Naive thymus-derived CD4-positive, alpha-beta T cell (primary cell): ENCODE results near the gene FBXO38. TPM values are rescaled to one million over a fixed set of nuclear protein-coding genes. Genes with fewer than 3 reads are reported as not detected.

Source experiments
- ATAC-seq: fragments of 150-1000 bp; cut with Tn5 transposase; 2 replicates; pipeline ENCODE4 v1.10.0; 2021; ENCODE audit warnings: mild to moderate bottlenecking, moderate library complexity
- CTCF ChIA-PET: fragments of 350-600 bp; sonication (Branson Sonifier 250); formaldehyde crosslinking; loops from one replicate; lab custom pipeline; 2021; ENCODE audit warnings: antibody characterized with exemption; lab: Charles Lee
- POLR2A ChIA-PET: fragments of 350-600 bp; sonication (Branson Sonifier 250); formaldehyde crosslinking; loops from one replicate; lab custom pipeline; 2021; ENCODE audit warnings: antibody characterized with exemption, inconsistent platforms; lab: Charles Lee
- DNase-seq, 9 donors: peaks; one replicate each; pipeline versions ENCODE4 v3.0.0 to v3.0.0-alpha.2; 2020 to 2022; ENCODE audit warnings: mixed read lengths in 1 of 9
- H3K27ac ChIP-seq: one replicate; pipeline ENCODE4 v1.7.0; 2013; ENCODE audit warnings: mild to moderate bottlenecking, low read depth, low read length, moderate library complexity
- H3K27me3 ChIP-seq, 2 donors: one replicate each; pipeline ENCODE4 v1.7.0; 2013; ENCODE audit warnings: low read length in 2 of 2, mild to moderate bottlenecking in 2 of 2, moderate library complexity in 2 of 2; ENCODE audit not compliant: control insufficient read depth in 2 of 2, insufficient read depth in 2 of 2
- H3K36me3 ChIP-seq, 3 experiments: 1 replicate in 2 of 3; 2 replicates in 1 of 3; pipeline ENCODE4 v1.7.0; 2013; ENCODE audit warnings: low read length in 3 of 3, mild to moderate bottlenecking in 3 of 3, moderate library complexity in 1 of 3; ENCODE audit not compliant: insufficient read depth in 3 of 3, control insufficient read depth in 2 of 3
- H3K4me1 ChIP-seq, 2 donors: one replicate each; pipeline ENCODE4 v1.7.0; 2013; ENCODE audit warnings: low read length in 2 of 2, mild to moderate bottlenecking in 2 of 2, moderate library complexity in 1 of 2; ENCODE audit not compliant: control insufficient read depth in 2 of 2, insufficient read depth in 2 of 2
- H3K4me3 ChIP-seq: 2 replicates; pipeline ENCODE4 v1.7.0; 2013; ENCODE audit warnings: mild to moderate bottlenecking, low read length
- H3K9me3 ChIP-seq, 3 experiments: 1 replicate in 2 of 3; 2 replicates in 1 of 3; pipeline ENCODE4 v1.7.0; 2013; ENCODE audit warnings: low read length in 3 of 3; ENCODE audit not compliant: control insufficient read depth in 2 of 3
- H3K27ac Mint-ChIP-seq, 9 donors: one replicate each; pipeline ENCODE4 v1.8.0; 2020 to 2022; ENCODE audit warnings: mixed read lengths in 9 of 9, mild to moderate bottlenecking in 8 of 9, moderate library complexity in 5 of 9, inconsistent platforms in 2 of 9
- H3K27me3 Mint-ChIP-seq, 5 donors: one replicate each; pipeline ENCODE4 v1.8.0; 2021 to 2022; ENCODE audit warnings: mixed read lengths in 5 of 5, mild to moderate bottlenecking in 1 of 5
- H3K36me3 Mint-ChIP-seq, 5 donors: one replicate each; pipeline ENCODE4 v1.8.0; 2020 to 2022; ENCODE audit warnings: mixed read lengths in 5 of 5, mild to moderate bottlenecking in 3 of 5, inconsistent platforms in 1 of 5
- H3K4me1 Mint-ChIP-seq, 7 donors: one replicate each; pipeline ENCODE4 v1.8.0; 2020 to 2022; ENCODE audit warnings: mixed read lengths in 7 of 7, mild to moderate bottlenecking in 3 of 7, inconsistent platforms in 1 of 7
- H3K4me3 Mint-ChIP-seq, 10 donors: one replicate each; pipeline ENCODE4 v1.8.0; 2020 to 2022; ENCODE audit warnings: mild to moderate bottlenecking in 10 of 10, mixed read lengths in 10 of 10, moderate library complexity in 6 of 10, inconsistent platforms in 2 of 10
- H3K9me3 Mint-ChIP-seq, 11 donors: one replicate each; pipeline ENCODE4 v1.8.0; 2020 to 2022; ENCODE audit warnings: mixed read lengths in 11 of 11, mild to moderate bottlenecking in 4 of 11, inconsistent platforms in 1 of 11, moderate library complexity in 1 of 11
- intact Hi-C, 2 donors: fragments of 100-400 bp; cut with micrococcal nuclease; formaldehyde crosslinking; loops; one replicate each; pipeline ENCODE4 v1.15.1; 2023
- polyA plus RNA-seq, 2 donors: library from polyadenylated mRNA; unstranded; fragments of 300-500 nt; fragmentation: Illumina TruSeq; gene quantifications; one replicate each; pipeline ENCODE4 v1.2.3, GENCODE V29; 2021
- total RNA-seq, 6 experiments: library from RNA in 5 of 6; stranded (reverse) in 5 of 6; gene quantifications; 1 replicate in 5 of 6; 2 replicates in 1 of 6; pipeline ENCODE4 v1.2.3 and lab custom pipeline; 2021 to 2026

Gene FBXO38
- total and polyA plus RNA-seq, 7 experiments from 2014 or later = 16.7 to 80.0 (median 62.1) TPM

DNA sequence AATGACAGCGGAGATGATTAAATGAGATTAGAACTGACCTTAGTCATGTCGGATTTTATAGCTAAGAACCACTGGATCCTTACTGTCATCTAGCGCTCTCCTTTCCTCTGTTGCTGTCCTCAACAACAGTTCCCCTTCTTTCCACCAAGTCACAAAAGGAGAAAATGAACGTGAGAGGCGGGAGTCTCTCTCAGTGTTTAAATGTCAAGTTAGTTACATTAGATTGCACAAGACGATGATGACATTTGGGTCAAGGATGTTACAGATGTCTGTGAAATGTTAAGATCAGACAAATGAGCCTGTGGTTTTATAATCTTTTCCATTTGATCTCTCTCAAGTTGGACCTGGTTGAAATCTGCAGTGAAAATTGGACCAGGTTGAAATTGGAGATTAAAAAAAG is 53.5 kb downstream of the FBXO38 start:
- Mint-ChIP-seq H3K4me1 (peaks cover 2 to 8% (median 5%) of the 10 kb centered on the region in 7 donors), H3K4me3 (no peak overlapping the region), H3K27ac (peak overlapping the region in 8 of 9 donors; percentile 35 to 88 (median 76)), H3K9me3 (no peaks in the 10 kb centered on the region), H3K27me3 (no peaks in the 10 kb centered on the region), H3K36me3 (peaks cover 11 to 46% (median 25%) of the 10 kb centered on the region in 5 donors)
- POLR2A ChIA-PET = no interaction called here
- DNase-seq = no peak
- H3K36me3 ChIP-seq = peaks cover 13 to 76% (median 25%) of the 10 kb centered on the region in 3 experiments
- peak; percentile 50 for ATAC-seq
- H3K27me3 ChIP-seq = no peaks in the 10 kb centered on the region
- H3K4me3 ChIP-seq = no peak overlapping the region
- H3K4me1 ChIP-seq = no peaks in the 10 kb centered on the region
- no peaks in the 10 kb centered on the region for H3K9me3 ChIP-seq
- CTCF ChIA-PET = no interaction called here
- intact Hi-C loops = no loop called here
- no peak overlapping the region for H3K27ac ChIP-seq

DNA sequence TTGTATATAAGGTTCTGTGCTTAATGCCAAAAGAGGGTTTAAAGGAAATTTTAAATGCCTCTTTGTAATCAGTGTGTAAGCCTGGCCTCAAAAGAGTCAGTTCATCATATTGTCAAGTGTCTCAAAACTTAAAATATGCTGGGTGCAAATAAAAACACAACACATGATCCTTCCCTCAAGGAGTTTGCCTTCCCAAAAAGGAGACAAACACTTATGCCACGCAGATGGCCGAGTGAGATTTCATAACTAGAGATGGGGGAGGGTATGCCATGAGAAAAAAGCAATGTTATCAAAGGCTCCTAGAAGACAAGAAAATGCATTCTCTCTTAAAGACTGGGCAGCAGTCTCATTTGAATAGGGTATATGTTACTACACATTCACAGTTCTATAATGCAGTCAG is 55.2 kb downstream of the FBXO38 start:
- H3K27me3 Mint-ChIP-seq = no peaks in the 10 kb centered on the region
- POLR2A ChIA-PET = no interaction called here
- CTCF ChIA-PET = no interaction called here

GRCh38 chr5:148443241-148443640 is 59.5 kb downstream of the FBXO38 start:
- Mint-ChIP-seq H3K4me3 (no peak overlapping the region), H3K27ac (peak overlapping the region in 1 of 9 donors; percentile 40), H3K4me1 (peaks cover 0 to 5% (median 0%) of the 10 kb centered on the region in 7 donors), H3K36me3 (peaks cover 3 to 21% (median 12%) of the 10 kb centered on the region in 5 donors), H3K27me3 (no peaks in the 10 kb centered on the region), H3K9me3 (no peaks in the 10 kb centered on the region)
- no peaks in the 10 kb centered on the region for H3K27me3 ChIP-seq
- DNase-seq (no peak), ATAC-seq (no peak)
- no peak overlapping the region for H3K27ac ChIP-seq
- peaks cover 7 to 42% (median 14%) of the 10 kb centered on the region in 3 experiments for H3K36me3 ChIP-seq
- H3K4me1 ChIP-seq = no peaks in the 10 kb centered on the region
- no peaks in the 10 kb centered on the region for H3K9me3 ChIP-seq
- ChIA-PET CTCF (interaction anchor here (0.9 to 2.9 kb wide), 5 partner anchors 11 to 288 kb away, joined by 3 to 14 read pairs (median 4); no protein-coding TSS in a partner anchor), POLR2A (no interaction called here)
- intact Hi-C loops = loop anchor here (1.0 to 10.0 kb wide), 3 partner anchors 46 to 592 kb away; no protein-coding TSS in a partner anchor
- H3K4me3 ChIP-seq = no peak overlapping the region

More for the DNA sequence above, 55.2 kb downstream of the FBXO38 start:
- no peak for ATAC-seq
- intact Hi-C loops = no loop called here
- no peak overlapping the region for H3K4me3 ChIP-seq
- Mint-ChIP-seq H3K4me3 (no peak overlapping the region), H3K27ac (peak overlapping the region in 5 of 9 donors; percentile 1 to 74 (median 21)), H3K4me1 (peaks cover 0 to 8% (median 4%) of the 10 kb centered on the region in 7 donors), H3K9me3 (no peaks in the 10 kb centered on the region), H3K36me3 (peaks cover 3 to 32% (median 15%) of the 10 kb centered on the region in 5 donors)
- H3K27ac ChIP-seq = no peak overlapping the region
- H3K27me3 ChIP-seq = no peaks in the 10 kb centered on the region
- H3K9me3 ChIP-seq = no peaks in the 10 kb centered on the region
- DNase-seq = no peak
- peaks cover 13 to 72% (median 25%) of the 10 kb centered on the region in 3 experiments for H3K36me3 ChIP-seq
- H3K4me1 ChIP-seq = no peaks in the 10 kb centered on the region

DNA sequence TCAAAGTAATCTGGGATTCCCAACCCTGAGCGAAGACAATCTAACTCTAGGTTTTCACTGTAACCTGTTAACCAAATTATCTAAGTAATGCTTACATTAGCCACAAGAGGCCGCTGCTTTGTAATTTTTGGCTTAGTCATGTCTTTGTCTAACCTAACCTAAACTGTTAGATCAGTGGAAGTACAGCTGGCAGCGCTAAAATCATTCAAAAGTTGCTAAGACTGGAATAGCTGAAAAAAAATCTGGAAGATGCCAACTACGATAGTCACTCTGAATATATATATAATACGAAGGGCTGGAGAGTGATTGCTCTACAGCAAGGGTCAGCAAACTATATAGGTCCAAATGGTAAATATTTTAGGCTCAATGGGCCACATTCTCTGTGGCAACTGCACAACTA is 60.2 kb downstream of the FBXO38 start:
- H3K4me3 Mint-ChIP-seq = no peak overlapping the region
- H3K36me3 Mint-ChIP-seq = peaks cover 3 to 17% (median 11%) of the 10 kb centered on the region in 5 donors

GRCh38 chr5:148445578-148445977 is 61.8 kb downstream of the FBXO38 start:
- no peak for DNase-seq
- no peaks in the 10 kb centered on the region for H3K9me3 ChIP-seq
- peaks cover 0 to 5% (median 0%) of the 10 kb centered on the region in 7 donors for H3K4me1 Mint-ChIP-seq
- H3K27ac Mint-ChIP-seq = no peak overlapping the region
- no peaks in the 10 kb centered on the region for H3K9me3 Mint-ChIP-seq
- peaks cover 0 to 19% (median 5%) of the 10 kb centered on the region in 3 experiments for H3K36me3 ChIP-seq
- peaks cover 0 to 2% (median 0%) of the 10 kb centered on the region in 5 donors for H3K27me3 Mint-ChIP-seq
- H3K27ac ChIP-seq = no peak overlapping the region
- H3K4me1 ChIP-seq = no peaks in the 10 kb centered on the region
- H3K4me3 Mint-ChIP-seq = no peak overlapping the region
- H3K36me3 Mint-ChIP-seq = peaks cover 0 to 11% (median 5%) of the 10 kb centered on the region in 5 donors
- intact Hi-C loops = loop anchor here (2.0 to 10.0 kb wide), 4 partner anchors 23 to 589 kb away; no protein-coding TSS in a partner anchor
- CTCF ChIA-PET = no interaction called here
- no peak for ATAC-seq
- no peaks in the 10 kb centered on the region for H3K27me3 ChIP-seq
- POLR2A ChIA-PET = no interaction called here
- no peak overlapping the region for H3K4me3 ChIP-seq

More for the DNA sequence above, 60.2 kb downstream of the FBXO38 start:
- Mint-ChIP-seq H3K27me3 (peaks cover 0 to 2% (median 0%) of the 10 kb centered on the region in 5 donors), H3K9me3 (no peaks in the 10 kb centered on the region), H3K4me1 (peaks cover 0 to 5% (median 0%) of the 10 kb centered on the region in 7 donors), H3K27ac (peak overlapping the region in 2 of 9 donors; percentile 12 to 40)
- Histone ChIP-seq H3K36me3 (peaks cover 7 to 34% (median 9%) of the 10 kb centered on the region in 3 experiments), H3K4me3 (no peak overlapping the region), H3K9me3 (no peaks in the 10 kb centered on the region), H3K27me3 (no peaks in the 10 kb centered on the region), H3K4me1 (no peaks in the 10 kb centered on the region), H3K27ac (no peak overlapping the region)
- DNase-seq (peak in 7 of 9 donors; percentile 23 to 53 (median 41)), ATAC-seq (peak; percentile 84)
- CTCF ChIA-PET = interaction anchor here (0.6 to 2.9 kb wide), 7 partner anchors 8 to 336 kb away, joined by 3 to 14 read pairs (median 3); no protein-coding TSS in a partner anchor
- intact Hi-C loops = loop anchor here (1.0 to 10.0 kb wide), 10 partner anchors 21 to 670 kb away; no protein-coding TSS in a partner anchor
- POLR2A ChIA-PET = no interaction called here

DNA sequence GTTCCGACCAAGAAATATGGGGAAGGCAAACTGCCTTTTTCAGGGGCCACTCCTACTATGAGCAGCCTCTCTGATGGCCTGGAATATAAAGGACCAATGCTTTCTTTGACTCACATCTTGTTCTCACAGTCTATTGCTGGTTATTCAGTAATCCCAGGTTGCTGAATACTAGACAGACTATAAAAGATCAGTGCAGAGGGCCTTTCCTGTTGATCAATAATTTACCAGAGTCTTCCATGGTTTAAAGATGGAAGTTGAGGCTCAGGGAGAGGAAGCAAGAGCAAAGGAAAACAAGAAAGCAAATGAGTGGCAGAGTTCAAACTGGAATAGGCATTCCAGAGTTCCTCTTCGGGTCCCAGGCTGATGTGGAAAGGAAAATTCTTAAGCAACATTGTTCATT is 62.9 kb downstream of the FBXO38 start:
- Mint-ChIP-seq H3K27me3 (peaks cover 0 to 2% (median 0%) of the 10 kb centered on the region in 5 donors), H3K4me1 (peaks cover 0 to 5% (median 0%) of the 10 kb centered on the region in 7 donors), H3K27ac (no peak overlapping the region), H3K9me3 (no peaks in the 10 kb centered on the region), H3K4me3 (no peak overlapping the region), H3K36me3 (peaks cover 0 to 4% (median 1%) of the 10 kb centered on the region in 5 donors)
- peaks cover 0 to 11% (median 3%) of the 10 kb centered on the region in 3 experiments for H3K36me3 ChIP-seq
- H3K27ac ChIP-seq = no peak overlapping the region
- H3K27me3 ChIP-seq = no peaks in the 10 kb centered on the region
- no peaks in the 10 kb centered on the region for H3K9me3 ChIP-seq
- ChIA-PET POLR2A (no interaction called here), CTCF (no interaction called here)
- H3K4me1 ChIP-seq = no peaks in the 10 kb centered on the region
- no peak for ATAC-seq
- no peak overlapping the region for H3K4me3 ChIP-seq
- intact Hi-C loops = loop anchor here in 1 of 2 donors (10.0 kb wide), 1 partner anchor 588 kb away; no protein-coding TSS in a partner anchor
- DNase-seq = no peak
